Liver (tissue), 9 donors: ENCODE results near the gene REPS1. TPM values are rescaled to one million over a fixed set of nuclear protein-coding genes. Genes with fewer than 3 reads are reported as not detected.
A peak's percentile ranks its signal among the peaks of the same experiment; 100 is the strongest.
"Not testable (repeated sequence)": the region's sequence is repeated elsewhere in the genome, so short reads cannot be mapped to it uniquely, and the experiment has no call there.

Experiments
- DNase-seq: peaks from one replicate; pipeline ENCODE4 v3.0.0-alpha.2; 2017; ENCODE audit warnings: low spot score
- H3K27ac ChIP-seq, 2 donors: one replicate each; pipeline ENCODE4 v1.7.0; 2013; ENCODE audit warnings: inconsistent platforms in 2 of 2, low read length in 2 of 2, control low read depth in 1 of 2, low read depth in 1 of 2, mild to moderate bottlenecking in 1 of 2
- H3K27me3 ChIP-seq, 4 donors: one replicate each; pipeline versions ENCODE4 v1.6.1 to v1.7.0; 2013; ENCODE audit warnings: low read length in 3 of 4, inconsistent platforms in 1 of 4, mild to moderate bottlenecking in 1 of 4, moderate library complexity in 1 of 4; ENCODE audit not compliant: control insufficient read depth in 4 of 4, insufficient read depth in 4 of 4
- H3K36me3 ChIP-seq, 4 donors: one replicate each; pipeline versions ENCODE4 v1.6.1 to v1.7.0; 2013; ENCODE audit warnings: low read length in 3 of 4, mild to moderate bottlenecking in 3 of 4, low read depth in 1 of 4, moderate library complexity in 1 of 4; ENCODE audit not compliant: control insufficient read depth in 4 of 4, insufficient read depth in 3 of 4
- H3K4me1 ChIP-seq, 4 donors: one replicate each; pipeline versions ENCODE4 v1.6.1 to v1.7.0; 2013; ENCODE audit warnings: low read length in 3 of 4, mild to moderate bottlenecking in 3 of 4, moderate library complexity in 1 of 4; ENCODE audit not compliant: control insufficient read depth in 4 of 4, insufficient read depth in 4 of 4
- H3K4me3 ChIP-seq, 3 donors: one replicate each; pipeline versions ENCODE4 v1.6.1 to v1.7.0; 2013; ENCODE audit warnings: low read length in 3 of 3, control low read depth in 1 of 3, low read depth in 1 of 3, mild to moderate bottlenecking in 1 of 3
- H3K9ac ChIP-seq, 2 donors: one replicate each; pipeline ENCODE4 v1.7.0; 2013; ENCODE audit warnings: low read length in 2 of 2, mild to moderate bottlenecking in 2 of 2, moderate library complexity in 2 of 2, control low read depth in 1 of 2, low read depth in 1 of 2
- H3K9me3 ChIP-seq, 4 donors: one replicate each; pipeline versions ENCODE4 v1.6.1 to v1.7.0; 2013; ENCODE audit warnings: low read length in 3 of 4; ENCODE audit not compliant: control insufficient read depth in 4 of 4
- ATF3 ChIP-seq: IDR thresholded peaks from 2 replicates; pipeline ENCODE4 v1.6.1; 2016; ENCODE audit warnings: antibody characterized with exemption
- CTCF ChIP-seq: fragments of 150-350 bp; IDR thresholded peaks from 2 replicates; pipeline ENCODE4 v1.5.1; 2017; ENCODE audit warnings: improper control_type of control experiment, low read depth, low read length; ENCODE audit not compliant: missing input control
- EGR1 ChIP-seq, 2 donors: IDR thresholded peaks; 2 replicates each; pipeline ENCODE4 v1.6.1; 2016 to 2018; ENCODE audit warnings: antibody characterized with exemption in 2 of 2, low read depth in 2 of 2
- FOXA1 ChIP-seq: IDR thresholded peaks from 2 replicates; pipeline ENCODE4 v1.6.1; 2016; ENCODE audit warnings: antibody characterized with exemption
- FOXA2 ChIP-seq: IDR thresholded peaks from 2 replicates; pipeline ENCODE4 v1.6.1; 2016; ENCODE audit warnings: antibody characterized with exemption
- GABPA ChIP-seq, 2 donors: IDR thresholded peaks in 1 of 2; conservative IDR thresholded peaks in 1 of 2; 2 replicates each; pipeline ENCODE4 v1.6.1; 2016; ENCODE audit warnings: antibody characterized with exemption in 2 of 2, mild to moderate bottlenecking in 1 of 2, moderate library complexity in 1 of 2
- HNF4A ChIP-seq, 2 donors: conservative IDR thresholded peaks; 2 replicates each; pipeline ENCODE4 v1.6.1; 2016; ENCODE audit warnings: antibody characterized with exemption in 2 of 2, mild to moderate bottlenecking in 2 of 2
- HNF4G ChIP-seq: IDR thresholded peaks from 2 replicates; pipeline ENCODE4 v1.6.1; 2016; ENCODE audit warnings: antibody characterized with exemption
- JUND ChIP-seq, 2 donors: IDR thresholded peaks; 2 replicates each; pipeline ENCODE4 v1.6.1; 2016; ENCODE audit warnings: antibody characterized with exemption in 2 of 2
- NR2F2 ChIP-seq: IDR thresholded peaks from 2 replicates; pipeline ENCODE4 v1.6.1; 2016; ENCODE audit warnings: antibody characterized with exemption
- RAD21 ChIP-seq, 2 donors: IDR thresholded peaks; 2 replicates each; pipeline ENCODE4 v1.6.1; 2016; ENCODE audit warnings: antibody characterized with exemption in 2 of 2, mild to moderate bottlenecking in 2 of 2
- REST ChIP-seq: IDR thresholded peaks from 2 replicates; pipeline ENCODE4 v1.6.1; 2016; ENCODE audit warnings: antibody characterized with exemption, mild to moderate bottlenecking
- RXRA ChIP-seq, 2 donors: IDR thresholded peaks; 2 replicates each; pipeline ENCODE4 v1.6.1; 2017 to 2018; ENCODE audit warnings: antibody characterized with exemption in 2 of 2, mild to moderate bottlenecking in 1 of 2
- SP1 ChIP-seq: IDR thresholded peaks from 2 replicates; pipeline ENCODE4 v1.6.1; 2018; ENCODE audit warnings: antibody characterized with exemption, mild to moderate bottlenecking
- TAF1 ChIP-seq: conservative IDR thresholded peaks from 2 replicates; pipeline ENCODE4 v1.6.1; 2016; ENCODE audit warnings: antibody characterized with exemption, mild to moderate bottlenecking
- YY1 ChIP-seq: IDR thresholded peaks from 2 replicates; pipeline ENCODE4 v1.6.1; 2016; ENCODE audit warnings: antibody characterized with exemption, mild to moderate bottlenecking
- ZBTB33 ChIP-seq: IDR thresholded peaks from 2 replicates; pipeline ENCODE4 v1.6.1; 2016; ENCODE audit warnings: antibody characterized with exemption
- WGBS: extraction: QIAGEN DNeasy Blood & Tissue Kit; methylation state at CpG from one replicate; pipeline ENCODE4 v1.1.7; 2013; 5-methylcytosine and 5-hydroxymethylcytosine counted together
- polyA plus RNA-seq, 2 donors: library from polyadenylated mRNA; stranded (reverse) in 1 of 2; unstranded in 1 of 2; fragments of 200-250 nt in 1 of 2; fragments of >200 nt in 1 of 2; fragmentation: Nextera tagmentation in 1 of 2; extraction: Ambion mirVana in 1 of 2; gene quantifications; one replicate each; pipeline versions ENCODE4 v1.2.1 to v1.2.3, GENCODE V29; 2013 to 2015
- total RNA-seq, 2 donors: library from RNA; depleted of rRNA; stranded (reverse); fragments of >200 nt; gene quantifications; one replicate each; pipeline ENCODE4 v1.2.3, GENCODE V29; 2014
- donor health status: healthy.
- donor health status: healthy.
- donor health status: healthy.
- donor health status: healthy.
- donor health status: healthy.

The REPS1 gene
- total and polyA plus RNA-seq, 4 donors = 12.3 to 46.4 (median 21.1) TPM

- TF ChIP-seq FOXA1 (no peak), REST (no peak), HNF4A (conservative IDR thresholded peaks at IDR 0.05) (peak in 1 of 2 donors; percentile 17), YY1 (peak; percentile 10)
These were observed 40.2 kb upstream of the REPS1 start (continued) for GRCh38 chr6:139028215-139028657.

GRCh38 chr6:139027620-139028182, 39.6 kb upstream of the REPS1 start:
- peak overlapping the region; percentile 80 to 94 for H3K27ac ChIP-seq
- no peaks in the 10 kb centered on the region for H3K36me3 ChIP-seq
- H3K27me3 ChIP-seq = no peaks in the 10 kb centered on the region
- WGBS = 8% methylated on average over 10 of the region's 10 CpGs
- no peak for DNase-seq
- H3K9ac ChIP-seq = peak overlapping the region in 1 of 2 donors; percentile 95
- no peak for TF ChIP-seq CTCF
- peak; percentile 58 to 67 for TF ChIP-seq JUND (IDR thresholded peaks at IDR 0.05)
- TF ChIP-seq YY1 = peak; percentile 56
- TF ChIP-seq FOXA2 = peak; percentile 39
- no peak for TF ChIP-seq NR2F2
- peak; percentile 87 for TF ChIP-seq REST
- TF ChIP-seq ATF3 = peak; percentile 81
- peak; percentile 27 to 63 for TF ChIP-seq RAD21 (IDR thresholded peaks at IDR 0.05)
- TF ChIP-seq RXRA (IDR thresholded peaks at IDR 0.05) = peak; percentile 69 to 71
- TF ChIP-seq HNF4A (conservative IDR thresholded peaks at IDR 0.05) = peak; percentile 65 to 74
- TF ChIP-seq HNF4G = no peak
- TF ChIP-seq EGR1 (IDR thresholded peaks at IDR 0.05; ENCODE audit: low read depth in 2 of 2) = no peak
- TF ChIP-seq ZBTB33 = peak; percentile 24
- TF ChIP-seq SP1 = peak; percentile 82
- TF ChIP-seq TAF1 = peak; percentile 33
- no peak for TF ChIP-seq FOXA1
- TF ChIP-seq GABPA (IDR thresholded peaks at IDR 0.05 in 1 of 2, conservative IDR thresholded peaks at IDR 0.05 in 1 of 2) = no peak
- H3K9me3 ChIP-seq = no peaks in the 10 kb centered on the region
- H3K4me1 ChIP-seq = peaks cover 2 to 23% (median 14%) of the 10 kb centered on the region in 4 donors
- peak overlapping the region; percentile 12 to 96 (median 83) for H3K4me3 ChIP-seq

GRCh38 chr6:139025416-139025815, 37.4 kb upstream of the REPS1 start:
- peaks cover 2 to 22% (median 14%) of the 10 kb centered on the region in 4 donors for H3K4me1 ChIP-seq
- not testable (repeated sequence) for H3K27me3 ChIP-seq, H3K4me3 ChIP-seq, DNase-seq, H3K9ac ChIP-seq, H3K27ac ChIP-seq, H3K36me3 ChIP-seq, H3K9me3 ChIP-seq
- WGBS = 86% methylated on average over 3 of the region's 3 CpGs
